GM12878 (cell line): ENCODE measurements around the gene RANBP3. TPM values are rescaled to one million over a fixed set of nuclear protein-coding genes. Genes with fewer than 3 reads are reported as not detected.

ENCODE experiments used
- ATAC-seq: fragments of 200-7000 bp; cut with Tn5 transposase; 3 replicates; pipeline ENCODE4 v1.9.1; 2020; ENCODE audit warnings: mild to moderate bottlenecking, moderate library complexity
- BruUV-seq: library from RNA; stranded (reverse); fragments of 400-500 nt; replicated peaks from 2 replicates; lab custom pipeline; 2021; lab: Mats Ljungman, UMichigan
- CTCF ChIA-PET: fragments of 300-600 bp; sonication (Branson Sonifier 250); formaldehyde crosslinking; extraction: SDS; loops from one replicate; lab custom pipeline; 2021; ENCODE audit warnings: inconsistent platforms; lab: Yijun Ruan, JAX
- POLR2A ChIA-PET: fragments of 350-600 bp; formaldehyde crosslinking; extraction: SDS; loops from one replicate; lab custom pipeline; 2021; ENCODE audit warnings: inconsistent platforms; lab: Charles Lee
- RAD21 ChIA-PET: fragments of 300-600 bp; sonication (Branson Sonifier 250); formaldehyde crosslinking; loops from one replicate; lab custom pipeline; 2023; ENCODE audit warnings: antibody characterized with exemption; ENCODE audit not compliant: unreplicated experiment; lab: Charles Lee
- SMC1A ChIA-PET: fragments of 300-600 bp; sonication (Branson Sonifier 250); formaldehyde crosslinking; loops from one replicate; lab custom pipeline; 2023; ENCODE audit not compliant: unreplicated experiment, uncharacterized antibody; lab: Charles Lee
- DNase-seq: peaks from one replicate; pipeline ENCODE4 v3.0.0-alpha.2; 2011; ENCODE audit warnings: low read depth, low spot score
- FAIRE-seq: peaks from 3 replicates; lab custom pipeline; 2011; peaks lifted over from hg19 to GRCh38; lab: Jason Lieb, UNC
- H2AFZ ChIP-seq: 2 replicates; pipeline ENCODE4 v1.6.0; 2011; ENCODE audit warnings: low read depth, low read length, control low read depth; ENCODE audit not compliant: control insufficient read depth
- H3K27ac ChIP-seq: 2 replicates; pipeline ENCODE4 v1.5.1; 2011; ENCODE audit warnings: control low read depth; ENCODE audit not compliant: control insufficient read depth, insufficient read depth
- H3K27me3 ChIP-seq, 2 experiments: replicated peaks in 1 of 2; 2 replicates each; pipeline versions ENCODE4 v1.6.0 to v1.6.1; 2011; ENCODE audit warnings: low read length in 1 of 2; ENCODE audit not compliant: control insufficient read depth in 2 of 2, insufficient read depth in 2 of 2
- H3K36me3 ChIP-seq, 2 experiments: 2 replicates each; pipeline ENCODE4 v1.5.1; 2011; ENCODE audit warnings: low read length in 1 of 2; ENCODE audit not compliant: control insufficient read depth in 2 of 2, insufficient read depth in 2 of 2
- H3K4me1 ChIP-seq: 2 replicates; pipeline ENCODE4 v1.6.1; 2011; ENCODE audit warnings: mild to moderate bottlenecking, low read length, moderate library complexity, mixed read lengths; ENCODE audit not compliant: control insufficient read depth, insufficient read depth
- H3K4me2 ChIP-seq: 2 replicates; pipeline ENCODE4 v1.6.0; 2011; ENCODE audit warnings: control low read depth; ENCODE audit not compliant: control insufficient read depth, insufficient read depth
- H3K4me3 ChIP-seq: fragments of 200-600 bp; sonication (generic); 2 replicates; pipeline ENCODE4 v1.5.1; 2016
- H3K79me2 ChIP-seq: 2 replicates; pipeline ENCODE4 v1.6.0; 2011; ENCODE audit warnings: low read length; ENCODE audit not compliant: control insufficient read depth, insufficient read depth
- H3K9ac ChIP-seq: 2 replicates; pipeline ENCODE4 v1.8.0; 2011; ENCODE audit warnings: low read length, control low read depth, mixed read lengths; ENCODE audit not compliant: control insufficient read depth, insufficient read depth
- H3K9me3 ChIP-seq: replicated peaks from 3 replicates; pipeline ENCODE4 v1.5.1; 2011; ENCODE audit warnings: mild to moderate bottlenecking, low read length; ENCODE audit not compliant: control insufficient read depth, insufficient read depth
- H4K20me1 ChIP-seq: 2 replicates; pipeline ENCODE4 v1.6.0; 2011; ENCODE audit not compliant: control insufficient read depth, insufficient read depth
- ATF2 ChIP-seq: IDR thresholded peaks from 2 replicates; pipeline ENCODE4 v1.6.1; 2012; ENCODE audit warnings: low read length, inconsistent platforms
- DPF2 ChIP-seq: fragments of 450-650 bp; IDR thresholded peaks from 2 replicates; pipeline ENCODE4 v1.6.1; 2017; ENCODE audit warnings: mild to moderate bottlenecking
- HSF1 ChIP-seq: fragments of 150-350 bp; IDR thresholded peaks from 2 replicates; pipeline ENCODE4 v1.6.1; 2014; ENCODE audit warnings: mild to moderate bottlenecking, low read depth, low read length
- MEF2A ChIP-seq: IDR thresholded peaks from 2 replicates; pipeline ENCODE4 v1.6.1; 2011; ENCODE audit warnings: low read depth, mild to moderate bottlenecking, low read length, moderate library complexity; ENCODE audit not compliant: insufficient read depth
- MLLT1 ChIP-seq: fragments of 450-650 bp; IDR thresholded peaks from 2 replicates; pipeline ENCODE4 v1.6.1; 2016; ENCODE audit warnings: mild to moderate bottlenecking
- MTA3 ChIP-seq: IDR thresholded peaks from 2 replicates; pipeline ENCODE4 v1.6.1; 2012; ENCODE audit warnings: low read length, inconsistent platforms, borderline replicate concordance
- NR2C1 ChIP-seq: fragments of 450-650 bp; IDR thresholded peaks from 2 replicates; pipeline ENCODE4 v1.6.1; 2017; ENCODE audit warnings: antibody characterized with exemption, mild to moderate bottlenecking, moderate library complexity
- PML ChIP-seq: IDR thresholded peaks from 2 replicates; pipeline ENCODE4 v1.6.1; 2012; ENCODE audit warnings: low read length, inconsistent platforms
- SPI1 ChIP-seq: IDR thresholded peaks from 2 replicates; pipeline ENCODE4 v1.6.1; 2011; ENCODE audit warnings: low read depth, mild to moderate bottlenecking, low read length, moderate library complexity, borderline replicate concordance; ENCODE audit not compliant: insufficient read depth
- ZNF384 ChIP-seq: IDR thresholded peaks from 2 replicates; pipeline ENCODE4 v1.6.1; 2012; ENCODE audit warnings: low read depth, mild to moderate bottlenecking, low read length, improper control_type of control experiment, borderline replicate concordance
- ZSCAN29 ChIP-seq: fragments of 450-650 bp; IDR thresholded peaks from 2 replicates; pipeline ENCODE4 v1.6.1; 2017; ENCODE audit warnings: mild to moderate bottlenecking, moderate library complexity
- WGBS: methylation state at CpG from one replicate; pipeline ENCODE4 v1.1.6; 2016; ENCODE audit warnings: low lambda C conversion rate; ENCODE audit not compliant: insufficient replicate concordance, insufficient coverage; ENCODE audit errors: missing lambda C conversion rate; 5-methylcytosine and 5-hydroxymethylcytosine counted together
- in situ Hi-C: fragments of 300-500 bp; cut with MboI; formaldehyde crosslinking; loops from 9 replicates; pipeline ENCODE4 v1.14.3; 2018; ENCODE audit warnings: mixed read lengths
- intact Hi-C: fragments of 100-400 bp; cut with micrococcal nuclease; formaldehyde crosslinking; loops from one replicate; pipeline ENCODE4 v1.14.2; 2022; ENCODE audit not compliant: unreplicated experiment
- polyA plus RNA-seq, 11 experiments: library from polyadenylated mRNA; depleted of rRNA in 4 of 11; unstranded in 6 of 11; stranded (reverse) in 5 of 11; fragments of >200 nt; fragmentation: Nextera tagmentation in 4 of 11; fragmentation: Illumina TruSeq in 1 of 11; extraction: Ambion mirVana in 4 of 11; extraction: Trizol in 1 of 11; gene quantifications; 1 replicate in 1 of 11; 2 replicates in 10 of 11; pipeline versions ENCODE4 v1.2.1 to v1.2.3, GENCODE V29; 2011 to 2016; ENCODE audit warnings: inconsistent platforms in 2 of 11, missing spikeins in 2 of 11, low read depth in 1 of 11
- total RNA-seq, 4 experiments: library from RNA; depleted of rRNA in 3 of 4; stranded (reverse); fragments of >200 nt in 3 of 4; fragmentation: Illumina TruSeq in 1 of 4; extraction: Trizol in 1 of 4; gene quantifications; 2 replicates each; pipeline versions ENCODE4 v1.2.1 to v1.2.3, GENCODE V29; 2013 to 2021

Gene RANBP3
- total and polyA plus RNA-seq, 10 of the 15 experiments (the other 5 are each of a cell fraction or from before 2014, with no cell fraction given) = 1.1 to 81.6 (median 60.0) TPM

GRCh38 chr19:5992756-5993155, 14.8 kb upstream of the RANBP3 start:
- intact Hi-C loops = no loop called here
- POLR2A ChIA-PET = interaction anchor here (0.6 kb wide), 1 partner anchor 18 kb away, joined by 3 read pairs; no protein-coding TSS in a partner anchor
- ATAC-seq = no peak

More at GRCh38 chr19:5992756-5993155, 14.8 kb upstream of the RANBP3 start:
- no TSS peak for BruUV-seq
- H3K27ac ChIP-seq = no peak overlapping the region
- no peaks in the 10 kb centered on the region for H4K20me1 ChIP-seq
- H3K9me3 ChIP-seq = no peaks in the 10 kb centered on the region
- ChIA-PET RAD21 (no interaction called here), CTCF (interaction anchor here (2.2 kb wide), 1 partner anchor 8 kb away, joined by 6 read pairs; no protein-coding TSS in a partner anchor), SMC1A (no interaction called here)
- H2AFZ ChIP-seq = no peak overlapping the region
- no peak for FAIRE-seq
- H3K4me1 ChIP-seq = peaks cover 5% of the 10 kb centered on the region
- H3K36me3 ChIP-seq = no peaks in the 10 kb centered on the region
- H3K27me3 ChIP-seq = no peaks in the 10 kb centered on the region
- TF ChIP-seq MTA3 = no peak
- TF ChIP-seq MEF2A = no peak
- TF ChIP-seq PML = no peak
- TF ChIP-seq HSF1 = no peak
- no peak for TF ChIP-seq SPI1
- TF ChIP-seq ATF2 = no peak
- no peak for TF ChIP-seq MLLT1
- TF ChIP-seq ZSCAN29 = no peak
- no peak for TF ChIP-seq DPF2
- TF ChIP-seq ZNF384 = no peak
- TF ChIP-seq NR2C1 = no peak
- no peaks in the 10 kb centered on the region for H3K79me2 ChIP-seq
- DNase-seq = no peak
- no peak overlapping the region for H3K4me2 ChIP-seq
- 42% methylated on average over 11 of the region's 11 CpGs for WGBS
- H3K9ac ChIP-seq = no peak overlapping the region
- in situ Hi-C loops = no loop called here
- H3K4me3 ChIP-seq = no peak overlapping the region
